Ovary (tissue), 9 donors: ENCODE results near the gene ARL5C. TPM values are rescaled to one million over a fixed set of nuclear protein-coding genes. Genes with fewer than 3 reads are reported as not detected.

Experiments used
- DNase-seq, 5 donors: peaks; one replicate each; pipeline ENCODE4 v3.0.0-alpha.2; 2019 to 2020
- H3K27ac ChIP-seq, 2 donors: fragments of 200-600 bp; one replicate each; pipeline versions ENCODE4 v1.5.1 to v1.8.0; 2019 to 2022
- H3K27me3 ChIP-seq: fragments of 200-600 bp; one replicate; pipeline ENCODE4 v1.8.0; 2022
- H3K36me3 ChIP-seq: fragments of 200-600 bp; sonication (generic); one replicate; pipeline ENCODE4 v1.5.1; 2019
- H3K4me1 ChIP-seq: one replicate; pipeline ENCODE4 v1.8.1; 2013; ENCODE audit warnings: mild to moderate bottlenecking, moderate library complexity; ENCODE audit not compliant: insufficient read depth
- H3K4me3 ChIP-seq: fragments of 200-600 bp; sonication (generic); one replicate; pipeline ENCODE4 v1.5.1; 2017
- H3K9me3 ChIP-seq, 2 donors: fragments of 200-600 bp in 1 of 2; sonication (generic) in 1 of 2; one replicate each; pipeline versions ENCODE4 v1.5.1 to v1.8.1; 2013 to 2019; ENCODE audit warnings: mild to moderate bottlenecking in 1 of 2, moderate library complexity in 1 of 2
- EP300 ChIP-seq: sonication (generic); formaldehyde crosslinking; IDR thresholded peaks from one replicate; pipeline ENCODE4 v1.6.1; 2017; ENCODE audit warnings: antibody characterized with exemption
- POLR2A ChIP-seq: fragments of 450-650 bp; IDR thresholded peaks from one replicate; pipeline ENCODE4 v1.6.1; 2017; ENCODE audit warnings: antibody characterized with exemption, mild to moderate bottlenecking, moderate library complexity
- WGBS, 3 donors: extraction: QIAGEN DNeasy Blood & Tissue Kit in 1 of 3; methylation state at CpG; one replicate each; pipeline versions ENCODE4 v1.1.5 to v1.1.7; 2013 to 2017; 5-methylcytosine and 5-hydroxymethylcytosine counted together
- intact Hi-C, 4 donors: fragments of 100-400 bp; cut with DNase I; formaldehyde crosslinking; loops; one replicate each; pipeline versions ENCODE4 v1.11.0 to v1.15.1; 2022 to 2023
- polyA plus RNA-seq, 2 donors: library from polyadenylated mRNA; stranded (reverse); fragments of 200-250 nt in 1 of 2; fragments of 350-450 nt in 1 of 2; fragmentation: Illumina TruSeq in 1 of 2; extraction: RNeasy Lipid Tissue Mini Kit (QIAGEN cat#74804) in 1 of 2; gene quantifications; one replicate each; pipeline ENCODE4 v1.2.3, GENCODE V29; 2013 to 2014
- total RNA-seq, 7 donors: library from RNA; depleted of rRNA in 2 of 7; stranded (reverse); fragments of >200 nt in 2 of 7; fragmentation: NEBNext Ultra II Directional in 3 of 7; extraction: Animal tissue kit (Norgen Biotek cat#: 25700) in 3 of 7; gene quantifications; one replicate each; pipeline versions ENCODE4 v1.1.0 to v1.2.4, GENCODE V29; 2016 to 2023
- TF ChIP-seq, protein P1 (sequence below), 3 donors: fragments of 450-650 bp in 2 of 3; fragments of 200-600 bp in 1 of 3; IDR thresholded peaks; one replicate each; pipeline versions ENCODE4 v1.5.1 to v1.8.0; 2016 to 2022; ENCODE audit warnings: antibody characterized with exemption in 3 of 3, mild to moderate bottlenecking in 1 of 3
- donor health status: DM: no; HTN: no; CAD: no; lungs with moderate emphysema.
- donor health status: DM: no; HTN: no; CAD: no.
- donor health status: Bipolar disorder and iron deficiency.
- donor health status: DM: yes; HTN: yes; CAD: no.
- donor health status: DM: no; HTN: no; CAD: no.
- donor health status: DM: yes; HTN: yes; CAD: no.

Gene ARL5C
- total and polyA plus RNA-seq, 9 donors: not detected

DNA sequence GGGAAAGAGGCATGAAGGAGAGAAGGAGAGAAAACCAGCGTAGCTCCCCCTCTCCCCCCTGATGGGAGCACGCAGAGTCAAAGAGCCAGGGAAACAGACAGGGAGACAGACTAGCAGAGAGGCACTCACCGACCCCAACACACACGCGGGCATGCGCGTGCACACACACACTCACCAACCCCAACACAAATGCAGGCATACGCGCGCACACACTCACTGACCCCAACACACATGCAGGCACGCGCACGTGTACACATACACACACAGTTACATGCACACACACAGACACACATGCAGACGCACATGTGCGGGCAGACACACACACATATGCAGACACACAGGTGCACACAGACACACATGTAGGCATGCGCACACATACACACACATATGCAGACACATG lies 26.9 kb upstream of the ARL5C start:
- TF ChIP-seq POLR2A: no peak
- no peak for TF ChIP-seq EP300
- TF ChIP-seq, protein P1, sequence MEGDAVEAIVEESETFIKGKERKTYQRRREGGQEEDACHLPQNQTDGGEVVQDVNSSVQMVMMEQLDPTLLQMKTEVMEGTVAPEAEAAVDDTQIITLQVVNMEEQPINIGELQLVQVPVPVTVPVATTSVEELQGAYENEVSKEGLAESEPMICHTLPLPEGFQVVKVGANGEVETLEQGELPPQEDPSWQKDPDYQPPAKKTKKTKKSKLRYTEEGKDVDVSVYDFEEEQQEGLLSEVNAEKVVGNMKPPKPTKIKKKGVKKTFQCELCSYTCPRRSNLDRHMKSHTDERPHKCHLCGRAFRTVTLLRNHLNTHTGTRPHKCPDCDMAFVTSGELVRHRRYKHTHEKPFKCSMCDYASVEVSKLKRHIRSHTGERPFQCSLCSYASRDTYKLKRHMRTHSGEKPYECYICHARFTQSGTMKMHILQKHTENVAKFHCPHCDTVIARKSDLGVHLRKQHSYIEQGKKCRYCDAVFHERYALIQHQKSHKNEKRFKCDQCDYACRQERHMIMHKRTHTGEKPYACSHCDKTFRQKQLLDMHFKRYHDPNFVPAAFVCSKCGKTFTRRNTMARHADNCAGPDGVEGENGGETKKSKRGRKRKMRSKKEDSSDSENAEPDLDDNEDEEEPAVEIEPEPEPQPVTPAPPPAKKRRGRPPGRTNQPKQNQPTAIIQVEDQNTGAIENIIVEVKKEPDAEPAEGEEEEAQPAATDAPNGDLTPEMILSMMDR (IDR thresholded peaks at IDR 0.05): no peak
- Histone ChIP-seq H3K4me3 (no peak overlapping the region), H3K27me3 (no peaks in the 10 kb centered on the region), H3K4me1 (peaks cover 5% of the 10 kb centered on the region), H3K9me3 (no peaks in the 10 kb centered on the region), H3K36me3 (no peaks in the 10 kb centered on the region), H3K27ac (no peak overlapping the region)
- WGBS, 3 donors: 90 to 93% (median 93%) methylated on average over 16 of the region's 16 CpGs
- DNase-seq: no peak
- intact Hi-C loops: loop anchor here in 1 of 4 donors (10.0 kb wide), 1 partner anchor 52 kb away; no protein-coding TSS in a partner anchor

GRCh38 chr17:39191750-39192510 lies 26.0 kb upstream of the ARL5C start:
- H3K27me3 ChIP-seq: no peaks in the 10 kb centered on the region
- TF ChIP-seq POLR2A: no peak
- TF ChIP-seq, protein P1 (IDR thresholded peaks at IDR 0.05): no peak
- no peak for TF ChIP-seq EP300
- intact Hi-C loops: loop anchor here in 1 of 4 donors (10.0 kb wide), 1 partner anchor 53 kb away; no protein-coding TSS in a partner anchor
- peaks cover 4% of the 10 kb centered on the region for H3K4me1 ChIP-seq
- H3K4me3 ChIP-seq: no peak overlapping the region
- H3K9me3 ChIP-seq: no peaks in the 10 kb centered on the region
- no peak overlapping the region for H3K27ac ChIP-seq
- DNase-seq: no peak
- WGBS, 3 donors: 80 to 89% (median 83%) methylated on average over 9 of the region's 9 CpGs
- no peaks in the 10 kb centered on the region for H3K36me3 ChIP-seq

- Histone ChIP-seq H3K27ac (no peak overlapping the region), H3K4me3 (no peak overlapping the region), H3K27me3 (no peaks in the 10 kb centered on the region), H3K4me1 (no peaks in the 10 kb centered on the region), H3K36me3 (no peaks in the 10 kb centered on the region), H3K9me3 (no peaks in the 10 kb centered on the region)
- WGBS, 3 donors: 89 to 92% (median 91%) methylated on average over 9 of the region's 9 CpGs
- TF ChIP-seq EP300 (no peak), POLR2A (no peak)
- TF ChIP-seq, protein P1 (IDR thresholded peaks at IDR 0.05): no peak
- no peak for DNase-seq
- intact Hi-C loops: no loop called here
Measured at GRCh38 chr17:39187152-39187830, 21.3 kb upstream of the ARL5C start.

GRCh38 chr17:39186481-39187002 lies 20.6 kb upstream of the ARL5C start:
- no peak for DNase-seq
- H3K27ac ChIP-seq: no peak overlapping the region
- WGBS, 3 donors: 72 to 76% (median 74%) methylated on average over 15 of the region's 15 CpGs
- intact Hi-C loops: no loop called here
- H3K4me1 ChIP-seq: no peaks in the 10 kb centered on the region
- no peaks in the 10 kb centered on the region for H3K9me3 ChIP-seq
- no peaks in the 10 kb centered on the region for H3K27me3 ChIP-seq
- H3K4me3 ChIP-seq: no peak overlapping the region
- TF ChIP-seq, protein P1 (IDR thresholded peaks at IDR 0.05): no peak
- TF ChIP-seq EP300 (no peak), POLR2A (no peak)
- no peaks in the 10 kb centered on the region for H3K36me3 ChIP-seq
